ENCODE results near the gene CTSC.
A peak's percentile ranks its signal among the peaks of the same experiment; 100 is the strongest.

Gene CTSC

DNA sequence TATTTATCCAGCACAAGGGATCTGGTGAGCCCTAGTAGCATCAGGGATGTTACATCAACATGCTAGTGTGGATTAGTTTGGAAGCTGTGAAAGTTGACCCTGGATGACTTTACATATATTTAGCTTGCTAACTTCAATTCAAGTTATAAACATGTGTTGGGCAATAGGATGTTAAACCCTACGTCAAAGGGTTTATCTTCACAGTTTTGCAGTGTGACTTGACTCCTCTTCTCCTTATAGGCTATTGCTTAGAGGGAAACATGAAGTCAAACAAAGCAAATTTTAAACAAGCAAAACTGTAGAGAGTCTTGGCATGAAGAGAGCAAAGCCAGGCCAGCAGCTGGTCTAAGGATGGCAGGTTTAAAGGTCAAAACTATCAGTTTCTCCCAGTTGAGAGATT is 11.3 kb upstream of the CTSC start:
- Histone ChIP-seq H3K9ac (ENCODE audit: low read length) (no peak overlapping the region), H3K36me3 (ENCODE audit: insufficient read depth, low read length) (no peaks in the 10 kb centered on the region), H3K4me1 (ENCODE audit: insufficient read depth, low read length) (peaks cover 10% of the 10 kb centered on the region), H3K27ac (ENCODE audit: low read depth, low read length) (no peak overlapping the region), H3K9me3 (ENCODE audit: low read length) (no peaks in the 10 kb centered on the region), H3K4me3 (ENCODE audit: low read depth in 1 of 2, low read length in 2 of 2) (no peak overlapping the region), H3K27me3 (ENCODE audit: control insufficient read depth in 1 of 2, insufficient read depth in 2 of 2, low read length in 2 of 2) (no peaks in the 10 kb centered on the region)

DNA sequence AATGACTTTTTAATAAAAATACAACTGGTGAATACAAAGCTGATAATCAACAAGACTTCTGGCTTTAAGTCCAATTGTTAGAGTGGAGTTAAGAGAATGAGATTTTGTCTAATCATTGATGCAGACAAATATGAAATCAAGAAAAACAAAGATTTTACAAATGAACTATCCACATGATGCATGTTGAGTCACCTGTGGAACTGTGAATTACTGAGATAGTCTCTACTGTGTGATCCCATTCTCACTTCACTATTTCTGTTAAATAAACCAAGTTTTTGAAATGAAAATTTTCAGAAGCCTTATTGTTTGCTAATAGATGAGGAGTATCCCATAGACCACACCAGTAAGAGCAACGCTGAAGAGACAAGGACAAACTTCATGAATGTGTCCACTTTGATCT is 8.4 kb upstream of the CTSC start:
- H3K4me1 ChIP-seq (ENCODE audit: insufficient read depth, low read length), result peaks cover 10% of the 10 kb centered on the region
- no peaks in the 10 kb centered on the region for H3K36me3 ChIP-seq (ENCODE audit: insufficient read depth, low read length)
- no peaks in the 10 kb centered on the region for H3K9me3 ChIP-seq (ENCODE audit: low read length)
- no peak overlapping the region for H3K4me3 ChIP-seq (ENCODE audit: low read depth in 1 of 2, low read length in 2 of 2)
- H3K9ac ChIP-seq (ENCODE audit: low read length), result no peak overlapping the region
- no peak overlapping the region for H3K27ac ChIP-seq (ENCODE audit: low read depth, low read length)
- H3K27me3 ChIP-seq (ENCODE audit: control insufficient read depth in 1 of 2, insufficient read depth in 2 of 2, low read length in 2 of 2), result no peaks in the 10 kb centered on the region

DNA sequence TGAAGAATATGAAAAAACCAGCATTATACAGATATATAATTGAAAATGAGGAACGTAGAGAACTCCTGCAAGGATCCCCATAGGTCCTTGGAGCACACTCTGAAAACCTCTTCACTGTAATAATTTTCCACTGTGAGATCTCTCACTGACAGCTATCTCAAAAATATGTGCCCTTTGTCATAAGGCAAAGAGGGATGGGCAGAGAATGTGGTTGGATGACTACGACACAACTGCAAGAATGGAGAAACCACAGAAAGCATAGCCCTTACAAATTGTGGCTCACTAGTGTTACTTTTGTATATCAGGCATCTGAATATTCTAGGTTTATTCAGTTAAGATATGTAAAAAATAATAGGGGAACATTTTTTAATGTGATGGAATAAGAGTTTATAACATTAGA is 7.9 kb upstream of the CTSC start:
- H3K27me3 ChIP-seq (ENCODE audit: control insufficient read depth in 1 of 2, insufficient read depth in 2 of 2, low read length in 2 of 2), result no peaks in the 10 kb centered on the region
- no peak overlapping the region for H3K4me3 ChIP-seq (ENCODE audit: low read depth in 1 of 2, low read length in 2 of 2)
- no peaks in the 10 kb centered on the region for H3K36me3 ChIP-seq (ENCODE audit: insufficient read depth, low read length)
- H3K9me3 ChIP-seq (ENCODE audit: low read length), result no peaks in the 10 kb centered on the region
- H3K27ac ChIP-seq (ENCODE audit: low read depth, low read length), result no peak overlapping the region
- H3K4me1 ChIP-seq (ENCODE audit: insufficient read depth, low read length), result peaks cover 10% of the 10 kb centered on the region
- no peak overlapping the region for H3K9ac ChIP-seq (ENCODE audit: low read length)

DNA sequence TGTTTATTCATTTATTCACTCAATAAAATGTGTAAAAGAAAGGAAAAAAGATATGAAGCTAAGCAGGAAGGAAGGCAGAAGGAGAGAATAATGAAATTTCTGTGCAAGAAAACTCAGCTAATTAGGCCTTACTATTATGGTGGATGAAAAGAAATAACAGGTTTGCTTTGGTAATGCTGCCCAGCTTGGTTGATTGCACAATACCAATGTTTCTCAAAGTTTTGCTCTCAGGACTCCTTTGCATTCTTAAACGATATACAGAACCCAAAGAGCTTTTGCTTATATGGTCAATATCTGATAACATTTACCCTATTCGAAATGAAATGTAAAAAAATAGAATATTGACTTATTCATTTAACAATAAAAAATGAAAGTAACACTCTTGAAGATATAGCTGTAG is 7.3 kb upstream of the CTSC start:
- no peak overlapping the region for H3K9ac ChIP-seq (ENCODE audit: low read length)
- H3K4me1 ChIP-seq (ENCODE audit: insufficient read depth, low read length), result peaks cover 14% of the 10 kb centered on the region
- no peak overlapping the region for H3K27ac ChIP-seq (ENCODE audit: low read depth, low read length)
- no peak overlapping the region for H3K4me3 ChIP-seq (ENCODE audit: low read depth in 1 of 2, low read length in 2 of 2)
- H3K9me3 ChIP-seq (ENCODE audit: low read length), result no peaks in the 10 kb centered on the region
- H3K27me3 ChIP-seq (ENCODE audit: control insufficient read depth in 1 of 2, insufficient read depth in 2 of 2, low read length in 2 of 2), result no peaks in the 10 kb centered on the region
- no peaks in the 10 kb centered on the region for H3K36me3 ChIP-seq (ENCODE audit: insufficient read depth, low read length)

DNA sequence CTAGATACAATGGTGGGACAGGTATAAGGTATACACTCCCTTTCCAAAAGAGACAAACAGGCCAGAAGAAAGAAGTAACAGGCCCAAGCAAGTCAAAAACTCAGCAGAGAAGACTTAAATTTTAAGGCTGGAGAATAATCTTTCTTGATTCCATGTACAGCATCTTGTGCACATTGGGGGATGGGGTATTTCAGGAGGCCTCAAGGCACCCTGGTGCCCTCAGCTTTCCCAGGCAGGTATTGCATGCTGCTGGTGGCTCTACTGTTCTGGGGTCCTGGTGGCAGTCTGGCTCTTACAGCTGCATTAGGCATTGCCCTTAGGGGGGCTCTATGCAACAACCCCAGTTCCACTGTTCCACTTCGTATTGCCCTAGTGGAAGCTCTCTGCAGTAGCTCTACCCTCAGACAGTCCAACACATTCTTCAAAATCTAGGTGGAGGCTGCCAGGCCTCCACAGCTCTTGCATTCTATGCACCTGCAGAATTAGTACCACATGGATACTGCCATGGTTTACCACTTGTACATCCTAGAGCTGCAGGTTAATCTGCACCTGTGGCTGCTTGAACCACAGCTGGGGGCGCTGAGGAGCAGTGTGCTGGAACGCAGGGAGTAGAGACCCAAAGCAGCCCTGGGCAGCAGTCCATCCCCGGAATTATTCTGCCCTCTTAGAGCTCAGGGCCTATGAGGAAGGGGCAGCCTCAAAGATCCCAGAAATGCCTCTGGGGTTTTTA is 4.2 kb upstream of the CTSC start:
- Histone ChIP-seq H3K36me3 (ENCODE audit: insufficient read depth, low read length) (no peaks in the 10 kb centered on the region), H3K9ac (ENCODE audit: low read length) (no peak overlapping the region), H3K4me3 (ENCODE audit: low read depth in 1 of 2, low read length in 2 of 2) (no peak overlapping the region), H3K9me3 (ENCODE audit: low read length) (no peaks in the 10 kb centered on the region), H3K4me1 (ENCODE audit: insufficient read depth, low read length) (peaks cover 15% of the 10 kb centered on the region), H3K27ac (ENCODE audit: low read depth, low read length) (no peak overlapping the region), H3K27me3 (ENCODE audit: control insufficient read depth in 1 of 2, insufficient read depth in 2 of 2, low read length in 2 of 2) (no peaks in the 10 kb centered on the region)

DNA sequence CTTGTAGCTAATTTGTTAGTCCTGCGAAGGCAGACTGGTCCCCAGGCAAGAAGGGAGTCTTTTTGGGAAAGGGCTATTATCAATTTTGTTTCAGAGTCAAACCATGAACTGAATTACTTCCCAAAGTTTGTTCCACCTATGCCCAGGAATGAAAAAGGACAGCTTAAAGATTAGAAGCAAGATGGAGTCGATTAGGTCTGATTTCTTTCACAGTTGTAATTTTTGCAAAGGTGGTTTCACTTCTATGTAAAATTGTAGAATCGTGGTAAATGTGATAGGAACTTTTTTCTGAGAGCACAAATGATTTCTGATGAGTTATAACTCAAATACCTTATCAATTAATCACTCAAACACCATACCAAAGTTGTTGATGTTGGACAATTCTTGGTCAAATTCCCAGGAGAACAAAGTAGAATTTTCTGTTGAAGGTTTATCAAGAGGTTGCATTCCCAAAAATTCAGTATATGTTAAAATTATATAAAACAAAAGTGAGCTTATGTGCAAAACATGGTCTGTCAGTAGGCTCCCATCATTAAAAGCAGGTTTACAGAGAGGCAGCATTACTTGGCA is 2.9 kb upstream of the CTSC start:
- peaks cover 19% of the 10 kb centered on the region for H3K4me1 ChIP-seq (ENCODE audit: insufficient read depth, low read length)
- no peaks in the 10 kb centered on the region for H3K36me3 ChIP-seq (ENCODE audit: insufficient read depth, low read length)
- no peaks in the 10 kb centered on the region for H3K27me3 ChIP-seq (ENCODE audit: control insufficient read depth in 1 of 2, insufficient read depth in 2 of 2, low read length in 2 of 2)
- H3K4me3 ChIP-seq (ENCODE audit: low read depth in 1 of 2, low read length in 2 of 2), result no peak overlapping the region
- no peak overlapping the region for H3K27ac ChIP-seq (ENCODE audit: low read depth, low read length)
- H3K9ac ChIP-seq (ENCODE audit: low read length), result no peak overlapping the region
- no peaks in the 10 kb centered on the region for H3K9me3 ChIP-seq (ENCODE audit: low read length)

DNA sequence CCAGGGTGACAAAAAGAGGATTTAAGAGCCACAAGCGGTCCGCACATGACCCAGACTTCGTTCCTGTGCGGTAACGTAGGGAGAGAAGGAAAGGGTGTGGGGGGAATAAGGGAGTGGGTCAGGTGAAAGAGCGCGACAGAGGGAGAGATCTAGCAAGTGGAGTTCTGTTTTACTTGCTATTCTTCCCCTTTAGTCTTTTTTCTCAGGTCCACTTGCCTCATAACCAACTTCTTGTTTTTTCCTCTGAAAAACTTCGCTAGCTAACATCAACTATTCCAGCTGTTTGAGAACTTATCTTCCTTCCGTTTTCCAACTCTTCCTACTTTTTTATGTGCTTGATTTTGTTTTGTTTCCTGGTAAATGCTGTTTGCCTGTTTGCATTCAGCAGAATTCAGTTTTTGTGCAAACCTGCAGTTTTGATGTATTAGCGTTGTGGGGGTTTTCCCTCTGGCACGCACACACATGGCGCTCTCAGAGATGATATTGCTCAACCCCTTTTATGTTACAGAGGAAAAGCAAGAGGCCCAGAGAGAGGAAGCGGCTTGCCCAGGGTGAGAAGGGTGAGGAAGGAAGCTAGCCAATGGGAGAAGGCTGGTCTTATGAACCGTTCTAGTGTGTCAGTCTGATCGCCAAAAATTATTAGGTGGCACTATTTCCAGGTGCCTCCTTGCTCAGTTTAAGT is 592 bp upstream of the CTSC start:
- peaks cover 28% of the 10 kb centered on the region for H3K4me1 ChIP-seq (ENCODE audit: insufficient read depth, low read length)
- H3K27me3 ChIP-seq (ENCODE audit: control insufficient read depth in 1 of 2, insufficient read depth in 2 of 2, low read length in 2 of 2), result no peaks in the 10 kb centered on the region
- H3K27ac ChIP-seq (ENCODE audit: low read depth, low read length), result peak overlapping the region; percentile 89
- no peaks in the 10 kb centered on the region for H3K9me3 ChIP-seq (ENCODE audit: low read length)
- H3K36me3 ChIP-seq (ENCODE audit: insufficient read depth, low read length), result no peaks in the 10 kb centered on the region
- peak overlapping the region; percentile 89 to 93 for H3K4me3 ChIP-seq (ENCODE audit: low read depth in 1 of 2, low read length in 2 of 2)
- peak overlapping the region; percentile 66 for H3K9ac ChIP-seq (ENCODE audit: low read length)

DNA sequence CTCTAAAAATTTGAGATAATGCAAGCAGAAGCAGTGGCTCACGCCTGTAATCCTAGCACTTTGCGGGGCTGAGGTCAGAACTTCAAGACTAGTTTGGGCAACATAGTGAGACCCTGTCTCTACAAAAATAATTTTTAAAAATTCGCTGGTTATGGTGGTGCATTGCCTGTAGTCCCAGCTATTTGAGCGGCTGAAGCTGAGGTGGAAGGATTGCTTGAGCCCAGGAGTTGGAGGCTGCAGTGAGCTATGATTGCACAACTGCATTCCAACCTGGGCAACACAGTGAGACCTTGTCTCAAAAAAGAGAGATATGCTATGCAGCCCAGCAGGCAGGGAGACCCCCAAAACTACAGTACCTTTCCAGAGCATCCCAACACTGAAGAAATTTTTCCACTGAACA is 2.3 kb downstream of the CTSC start:
- Histone ChIP-seq H3K9me3 (ENCODE audit: low read length) (no peaks in the 10 kb centered on the region), H3K27ac (ENCODE audit: low read depth, low read length) (no peak overlapping the region), H3K4me1 (ENCODE audit: insufficient read depth, low read length) (peaks cover 31% of the 10 kb centered on the region), H3K4me3 (ENCODE audit: low read depth in 1 of 2, low read length in 2 of 2) (peak overlapping the region in 1 of 2 donors; percentile 24), H3K9ac (ENCODE audit: low read length) (no peak overlapping the region), H3K27me3 (ENCODE audit: control insufficient read depth in 1 of 2, insufficient read depth in 2 of 2, low read length in 2 of 2) (no peaks in the 10 kb centered on the region), H3K36me3 (ENCODE audit: insufficient read depth, low read length) (peaks cover 9% of the 10 kb centered on the region)

DNA sequence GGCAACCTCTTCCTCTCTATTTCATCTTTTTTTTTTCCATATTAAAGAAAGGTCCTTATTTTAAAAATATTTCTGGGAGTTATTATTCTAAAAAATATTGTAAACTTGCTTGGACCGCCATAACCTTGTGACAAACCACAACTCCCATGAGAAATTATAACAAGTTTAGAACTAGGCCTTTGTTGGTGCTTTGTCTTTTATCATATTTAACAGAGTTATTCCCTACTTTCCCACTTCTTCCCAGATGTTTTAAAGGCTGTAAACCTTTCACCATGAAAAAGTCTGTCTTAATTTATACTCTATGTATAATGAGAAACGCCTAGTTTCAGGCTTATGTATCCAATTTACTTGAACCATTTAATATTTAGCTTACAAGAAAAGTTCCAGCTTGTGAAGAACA is 3.7 kb downstream of the CTSC start:
- Histone ChIP-seq H3K4me3 (ENCODE audit: low read depth in 1 of 2, low read length in 2 of 2) (no peak overlapping the region), H3K36me3 (ENCODE audit: insufficient read depth, low read length) (peaks cover 9% of the 10 kb centered on the region), H3K4me1 (ENCODE audit: insufficient read depth, low read length) (peaks cover 24% of the 10 kb centered on the region)

DNA sequence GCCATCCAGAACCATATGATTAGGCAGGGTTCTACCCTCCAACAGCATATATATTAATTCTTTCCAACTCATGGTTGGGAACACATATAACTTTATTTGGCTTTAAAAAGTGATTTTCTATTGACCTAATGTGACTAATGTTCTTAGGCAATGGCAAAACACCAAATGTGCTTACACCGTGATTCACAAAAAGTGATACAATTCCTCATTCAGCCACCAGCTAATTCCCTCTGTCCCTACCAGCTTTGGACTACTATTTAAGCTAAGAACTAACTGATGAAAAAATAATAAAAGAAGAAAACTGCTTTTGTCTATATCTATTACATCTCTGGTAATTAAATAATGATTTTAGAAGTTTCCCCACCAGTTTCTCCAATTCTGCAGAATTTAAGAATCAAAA is 4.7 kb downstream of the CTSC start:
- Histone ChIP-seq H3K36me3 (ENCODE audit: insufficient read depth, low read length) (peaks cover 9% of the 10 kb centered on the region), H3K9ac (ENCODE audit: low read length) (no peak overlapping the region), H3K4me1 (ENCODE audit: insufficient read depth, low read length) (peaks cover 22% of the 10 kb centered on the region), H3K4me3 (ENCODE audit: low read depth in 1 of 2, low read length in 2 of 2) (no peak overlapping the region), H3K27ac (ENCODE audit: low read depth, low read length) (no peak overlapping the region), H3K9me3 (ENCODE audit: low read length) (no peaks in the 10 kb centered on the region), H3K27me3 (ENCODE audit: control insufficient read depth in 1 of 2, insufficient read depth in 2 of 2, low read length in 2 of 2) (no peaks in the 10 kb centered on the region)

More for the DNA sequence above, 3.7 kb downstream of the CTSC start:
- Histone ChIP-seq H3K27me3 (ENCODE audit: control insufficient read depth in 1 of 2, insufficient read depth in 2 of 2, low read length in 2 of 2) (no peaks in the 10 kb centered on the region), H3K9ac (ENCODE audit: low read length) (no peak overlapping the region), H3K9me3 (ENCODE audit: low read length) (no peaks in the 10 kb centered on the region), H3K27ac (ENCODE audit: low read depth, low read length) (no peak overlapping the region)

DNA sequence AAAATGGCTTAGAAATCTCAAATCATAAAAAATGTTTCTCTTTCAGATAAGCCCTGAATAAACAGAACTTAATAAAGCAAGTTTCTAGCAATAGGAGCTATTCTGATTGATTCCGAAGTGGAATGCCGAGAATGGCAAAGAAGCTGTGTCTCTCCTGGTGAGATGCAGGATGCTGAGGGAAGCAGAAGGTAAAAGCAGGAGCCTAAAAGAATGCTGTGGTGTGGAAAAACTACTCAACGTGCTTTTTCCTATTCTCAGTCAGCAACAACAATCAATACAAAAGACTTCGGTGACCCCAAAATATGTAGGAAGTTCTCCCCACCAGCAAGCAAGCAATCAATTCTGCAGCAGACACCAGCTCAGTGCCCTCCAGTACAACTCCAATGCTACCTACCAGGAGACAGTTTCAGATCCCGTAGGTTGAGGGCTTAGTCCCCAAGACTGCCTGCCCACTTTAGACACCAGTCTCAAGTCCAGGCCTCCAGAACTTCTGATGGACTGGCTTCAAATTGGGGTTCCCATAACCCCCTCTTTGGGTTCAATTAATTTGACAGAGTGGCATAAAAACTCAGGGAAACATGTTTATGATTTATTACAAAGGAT is 6.6 kb downstream of the CTSC start:
- Histone ChIP-seq H3K4me3 (ENCODE audit: low read depth in 1 of 2, low read length in 2 of 2) (no peak overlapping the region), H3K9me3 (ENCODE audit: low read length) (no peaks in the 10 kb centered on the region), H3K9ac (ENCODE audit: low read length) (no peak overlapping the region), H3K36me3 (ENCODE audit: insufficient read depth, low read length) (peaks cover 9% of the 10 kb centered on the region), H3K27me3 (ENCODE audit: control insufficient read depth in 1 of 2, insufficient read depth in 2 of 2, low read length in 2 of 2) (no peaks in the 10 kb centered on the region), H3K4me1 (ENCODE audit: insufficient read depth, low read length) (peaks cover 31% of the 10 kb centered on the region), H3K27ac (ENCODE audit: low read depth, low read length) (no peak overlapping the region)

Measured in muscle layer of colon (tissue), 2 donors.